GM19099 (cell line): ENCODE data around the gene HMGB1.

Experiments used
- POLR2A ChIP-seq: IDR thresholded peaks from 3 replicates; pipeline ENCODE4 v1.6.1; 2011; ENCODE audit warnings: low read depth; ENCODE audit not compliant: insufficient read length; ENCODE audit errors: extremely low read depth

HMGB1 gene

DNA sequence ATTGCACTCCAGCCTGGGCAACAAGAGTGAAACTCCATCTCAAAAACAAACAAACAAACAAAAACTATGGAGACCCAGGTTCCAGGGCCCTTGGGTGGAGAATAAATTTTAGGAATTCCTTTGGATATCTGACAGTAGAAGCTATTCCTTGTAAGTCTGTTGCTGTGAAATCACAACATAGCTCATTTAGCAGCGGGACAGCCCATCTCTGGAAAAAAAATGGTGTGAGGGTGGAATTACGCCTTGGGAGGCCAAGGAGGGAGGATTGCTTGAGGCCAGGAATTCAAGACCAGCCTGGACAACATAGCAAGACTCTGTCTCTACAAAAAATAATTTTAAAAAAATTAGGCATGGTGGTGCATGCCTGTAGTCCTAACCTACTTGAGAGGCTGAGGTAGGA, 15.7 kb downstream of the HMGB1 start:
- TF ChIP-seq POLR2A = no peak

- no peak for TF ChIP-seq POLR2A
These were observed 17.3 kb downstream of the HMGB1 start for GRCh38 chr13:30448441-30448840.

DNA sequence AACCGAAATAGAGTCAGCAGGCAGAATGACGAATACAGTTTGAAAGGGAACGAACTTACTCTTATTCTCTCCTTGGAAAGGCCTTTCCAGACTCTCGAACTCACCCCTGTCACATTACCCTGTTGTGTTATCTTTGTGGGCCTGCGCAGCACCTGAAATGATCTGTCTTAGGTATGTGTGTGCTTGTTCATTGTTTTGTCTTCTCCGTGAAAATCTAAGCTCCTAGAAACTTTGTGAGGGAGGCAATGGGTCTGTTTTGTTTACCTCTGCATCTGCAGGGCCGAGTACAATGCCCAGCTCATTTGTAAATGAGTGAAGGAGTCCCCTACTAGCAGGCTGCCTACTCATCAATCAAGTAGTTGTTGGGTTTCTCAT, 19.6 kb downstream of the HMGB1 start:
- no peak for TF ChIP-seq POLR2A

DNA sequence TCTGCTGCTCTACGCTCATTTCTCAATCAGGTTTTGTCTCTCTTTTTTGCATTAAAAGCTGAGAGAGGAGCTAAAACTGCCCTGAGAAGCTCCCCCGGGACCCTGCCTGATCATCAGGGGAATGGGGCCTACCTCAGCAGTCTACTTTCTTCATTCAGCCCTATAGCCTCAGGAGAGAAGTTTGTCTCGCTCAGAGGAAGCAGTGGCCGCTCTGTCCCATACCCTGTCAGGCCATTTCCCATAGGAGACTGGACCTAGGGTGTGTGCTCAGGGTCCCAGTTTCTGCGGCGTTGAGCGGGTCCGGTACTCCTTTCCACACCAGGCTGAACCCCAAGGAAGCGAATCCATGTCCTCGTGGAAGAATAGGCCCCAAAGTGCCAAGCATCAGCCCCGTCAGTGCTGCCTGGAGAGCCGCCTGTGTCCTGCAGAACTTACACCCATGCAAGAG, 21.8 kb downstream of the HMGB1 start:
- peak; percentile 69 for TF ChIP-seq POLR2A

GRCh38 chr13:30442926-30443325, 22.8 kb downstream of the HMGB1 start:
- no peak for TF ChIP-seq POLR2A

- peak; percentile 30 for TF ChIP-seq POLR2A
These were observed 24.6 kb downstream of the HMGB1 start for GRCh38 chr13:30440910-30441703.

DNA sequence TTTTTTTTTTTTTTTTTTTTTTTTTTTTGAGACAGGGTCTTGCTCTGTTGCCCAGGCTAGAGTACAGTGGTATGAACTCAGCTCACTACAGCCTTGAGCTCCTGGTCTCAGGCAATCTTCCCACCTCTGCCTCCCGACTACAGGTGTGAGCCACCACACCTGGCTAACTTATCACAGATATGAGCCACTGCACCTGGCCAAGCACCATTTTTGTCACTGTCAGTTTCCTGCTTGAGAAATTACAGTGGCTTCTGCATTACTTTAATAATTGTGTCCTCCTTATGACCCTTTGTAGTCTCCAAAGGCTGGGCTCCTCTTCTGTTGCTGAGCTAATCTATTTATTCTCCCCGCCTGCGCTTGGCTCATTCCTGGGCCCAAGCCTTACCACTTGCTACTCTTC, 27.4 kb downstream of the HMGB1 start:
- no peak for TF ChIP-seq POLR2A

- no peak for TF ChIP-seq POLR2A
These were observed 28.6 kb downstream of the HMGB1 start for GRCh38 chr13:30437177-30437576.

DNA sequence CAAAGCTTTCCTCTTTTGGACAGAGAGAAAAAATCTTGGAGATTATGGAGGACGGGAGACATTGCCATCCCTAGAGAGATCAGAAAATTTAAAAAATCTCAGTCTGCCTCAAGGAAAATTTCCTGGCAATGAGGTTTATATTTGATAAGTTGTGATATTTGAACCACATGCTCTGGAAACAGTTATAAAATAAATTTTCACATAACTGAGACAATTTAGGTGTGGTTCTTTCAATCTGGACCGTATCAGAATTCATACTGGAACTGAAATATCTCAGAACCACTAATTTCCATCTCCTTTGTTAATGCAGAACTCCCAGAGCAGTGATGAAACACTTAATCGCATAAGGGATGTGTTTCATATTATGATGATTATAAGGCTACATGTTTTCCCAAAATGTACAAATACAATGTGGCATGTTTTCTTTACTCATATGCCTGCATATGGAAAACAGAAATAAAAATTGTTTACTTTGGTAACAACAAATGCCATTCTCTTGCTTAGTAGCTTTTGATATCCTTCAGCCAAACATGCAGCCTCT, 29.8 kb downstream of the HMGB1 start:
- no peak for TF ChIP-seq POLR2A

DNA sequence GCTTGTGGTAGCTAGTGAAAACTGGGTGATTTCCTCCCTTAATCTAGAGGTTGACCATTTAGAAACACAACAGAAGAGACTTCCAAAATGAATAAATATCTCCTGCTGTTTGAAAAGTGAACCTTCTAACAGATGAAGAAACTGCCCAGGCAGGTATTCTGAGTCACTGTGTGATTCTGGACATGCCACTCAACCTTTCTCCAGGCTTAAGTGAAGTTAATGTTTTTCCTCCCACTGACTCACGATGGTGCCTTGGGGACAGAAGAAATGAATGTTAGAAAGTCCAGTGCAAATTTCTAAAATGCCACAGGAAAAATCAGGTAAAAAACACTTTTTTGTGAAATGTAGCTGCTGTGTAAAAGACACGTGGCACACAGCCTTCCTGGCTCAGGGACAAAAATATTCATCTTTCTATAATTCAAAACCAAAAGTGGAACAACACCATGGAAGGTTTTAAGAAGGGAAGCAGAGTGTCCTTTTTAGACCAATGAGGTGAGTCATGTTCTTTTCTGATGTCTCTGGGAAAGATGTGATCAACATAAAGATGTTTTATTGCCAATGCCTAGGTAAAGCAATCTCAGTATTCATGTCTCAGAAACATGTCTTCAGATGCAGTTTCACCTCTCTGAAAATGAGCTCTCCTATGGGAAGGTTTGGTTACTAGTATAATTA, 34.3 kb downstream of the HMGB1 start:
- TF ChIP-seq POLR2A = no peak

- TF ChIP-seq POLR2A = no peak
These were observed 35.7 kb downstream of the HMGB1 start for GRCh38 chr13:30429721-30430694.

GRCh38 chr13:30429235-30429634, 36.5 kb downstream of the HMGB1 start:
- peak; percentile 23 for TF ChIP-seq POLR2A

- TF ChIP-seq POLR2A = no peak
These were observed 41.8 kb downstream of the HMGB1 start for GRCh38 chr13:30423891-30424290.

DNA sequence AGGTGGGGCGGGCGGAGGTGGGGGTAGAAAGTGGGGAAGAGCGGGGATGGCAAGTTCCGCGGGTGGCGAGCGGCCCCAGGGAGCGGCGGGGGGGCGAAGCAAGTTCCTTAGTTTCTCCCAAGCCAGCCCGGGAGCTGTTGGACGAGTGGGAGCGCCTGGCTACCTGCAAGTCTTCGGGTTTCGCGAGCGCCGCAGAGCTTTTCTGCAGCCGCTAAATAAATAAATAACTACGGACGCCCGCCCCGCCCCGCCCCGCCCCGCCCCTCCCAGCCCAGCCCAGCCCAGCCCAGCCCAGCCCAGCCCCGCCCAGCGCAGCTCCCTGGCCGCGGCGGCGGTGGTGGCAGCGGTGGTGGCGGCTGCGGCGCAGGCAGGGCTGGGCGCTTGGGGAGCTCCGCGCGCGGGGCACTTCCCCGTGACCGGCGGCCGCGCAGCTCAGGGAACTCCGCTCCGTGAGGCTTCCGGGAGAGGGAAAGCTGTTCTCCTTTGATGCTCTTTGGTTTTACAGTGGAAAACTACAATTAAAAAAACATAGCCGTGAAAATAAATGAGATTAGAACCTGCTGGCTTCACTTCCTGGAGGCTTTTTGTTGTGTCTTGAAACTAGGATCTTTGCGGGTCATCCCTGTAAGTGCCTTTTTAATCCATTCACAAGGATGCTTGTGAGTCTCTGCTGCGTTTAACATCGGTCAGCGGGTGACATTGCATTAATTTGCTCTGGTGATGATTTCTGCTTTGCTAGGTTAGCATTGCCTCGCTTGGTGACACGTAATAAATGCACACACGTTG, 43.5 kb downstream of the HMGB1 start, which contains the start of gene UBE2L5:
TSS of gene UBE2L5 (plus strand) at position 440 of the 786 bp plus-strand sequence. CDS start 5,498 bp downstream, outside the sequence.
- TF ChIP-seq POLR2A = peak; percentile 85
